Stimulated activated CD8-positive, alpha-beta memory T cell treated with anti-CD3 and anti-CD28 coated beads, Interleukin-4, amount 100 ng/mL, for 48 hours (primary cell): Measurements from ENCODE around the gene EPN1.

Experiments
- DNase-seq: peaks from one replicate; pipeline ENCODE4 v3.0.0-alpha.2; 2020

The EPN1 gene

GRCh38 chr19:55680339-55681130 lies 5.5 kb downstream of the EPN1 start:
- DNase-seq = no peak

GRCh38 chr19:55681131-55682092 lies 6.4 kb downstream of the EPN1 start:
- no peak for DNase-seq

DNA sequence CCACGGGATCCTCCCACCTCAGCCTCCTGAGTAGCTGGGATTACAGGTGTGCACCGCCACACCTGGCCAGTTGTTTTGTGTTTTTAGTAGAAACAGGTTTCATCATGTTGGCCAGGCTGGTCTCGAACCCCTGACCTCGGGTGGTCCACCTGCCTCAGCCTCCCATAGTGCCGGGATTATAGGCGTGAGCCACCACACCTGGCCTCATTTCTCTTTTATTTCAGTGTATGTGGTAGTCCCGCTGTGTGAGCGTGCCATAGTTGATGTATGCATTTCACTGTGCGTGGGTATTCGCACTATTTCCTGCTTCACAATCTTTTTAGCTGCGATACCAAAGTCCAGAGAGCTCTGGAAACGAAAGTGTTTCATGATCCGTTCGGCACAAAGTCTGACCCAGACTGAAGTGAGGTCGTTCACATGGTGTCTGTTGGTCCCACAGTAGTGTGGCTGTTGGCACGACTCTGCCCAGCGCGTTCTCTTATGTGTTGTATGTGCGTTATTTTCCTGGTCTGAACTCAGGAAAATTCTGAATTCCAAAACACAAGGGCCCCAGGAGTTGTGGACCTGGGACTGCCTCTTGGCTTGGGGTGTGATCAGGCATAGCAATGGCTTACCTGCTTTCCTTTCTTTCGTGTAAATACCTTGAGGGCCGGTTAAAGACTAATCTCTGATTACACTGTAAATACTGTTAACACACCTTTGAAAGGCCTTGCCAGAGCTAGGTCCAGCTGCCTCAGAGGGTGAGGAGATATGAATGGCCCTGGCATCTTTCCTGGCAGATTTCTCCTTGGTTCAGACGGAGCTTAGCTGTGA lies 8.6 kb downstream of the EPN1 start:
- no peak for DNase-seq

DNA sequence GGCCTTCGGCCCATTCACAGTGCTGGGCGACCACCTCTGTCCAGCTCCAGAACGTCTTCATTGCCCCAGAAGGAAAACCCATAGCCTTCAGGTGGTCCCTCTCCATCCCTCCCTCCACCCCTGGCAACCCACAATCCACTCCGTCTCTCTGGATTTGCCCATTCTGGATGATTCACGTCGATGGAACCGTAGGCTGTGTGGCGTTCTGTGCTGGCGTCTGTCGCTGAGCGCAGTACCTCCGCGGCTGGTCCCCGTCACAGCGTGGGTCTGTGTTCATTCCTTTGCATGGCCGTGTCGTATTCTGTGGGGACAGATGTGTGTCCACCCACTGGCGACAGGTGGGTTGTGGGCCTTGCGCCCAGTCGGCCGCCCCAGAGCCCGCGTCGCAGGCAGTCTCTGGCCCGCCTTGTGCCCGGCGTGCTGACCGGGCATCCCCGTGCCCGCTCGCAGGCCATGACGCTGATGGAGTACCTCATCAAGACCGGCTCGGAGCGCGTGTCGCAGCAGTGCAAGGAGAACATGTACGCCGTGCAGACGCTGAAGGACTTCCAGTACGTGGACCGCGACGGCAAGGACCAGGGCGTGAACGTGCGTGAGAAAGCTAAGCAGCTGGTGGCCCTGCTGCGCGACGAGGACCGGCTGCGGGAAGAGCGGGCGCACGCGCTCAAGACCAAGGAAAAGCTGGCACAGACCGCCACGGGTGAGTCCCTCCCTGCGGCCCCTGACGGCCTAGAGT lies 10.1 kb downstream of the EPN1 start:
- DNase-seq = no peak

DNA sequence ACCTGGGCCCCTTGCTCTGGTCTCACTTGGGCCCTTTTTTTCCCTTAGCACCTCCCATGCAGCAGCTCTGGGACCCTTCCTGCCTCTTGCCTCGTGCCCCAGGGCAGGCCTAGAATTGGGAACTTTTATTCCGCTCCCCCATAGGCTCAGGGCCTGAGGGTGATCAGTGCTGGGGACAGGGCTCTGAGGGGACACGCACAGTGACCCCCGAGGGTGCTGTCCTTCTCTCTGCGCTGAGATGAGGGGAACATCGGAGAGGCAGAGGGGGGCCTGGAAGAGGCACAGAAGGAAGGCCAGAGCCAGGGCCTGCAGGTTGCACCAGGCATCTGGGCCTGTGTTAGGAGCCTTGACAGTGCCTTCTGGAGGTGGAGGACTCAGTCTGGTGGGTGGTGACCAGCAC lies 10.8 kb downstream of the EPN1 start:
- DNase-seq = no peak

GRCh38 chr19:55686311-55687050 lies 11.5 kb downstream of the EPN1 start:
- no peak for DNase-seq

DNA sequence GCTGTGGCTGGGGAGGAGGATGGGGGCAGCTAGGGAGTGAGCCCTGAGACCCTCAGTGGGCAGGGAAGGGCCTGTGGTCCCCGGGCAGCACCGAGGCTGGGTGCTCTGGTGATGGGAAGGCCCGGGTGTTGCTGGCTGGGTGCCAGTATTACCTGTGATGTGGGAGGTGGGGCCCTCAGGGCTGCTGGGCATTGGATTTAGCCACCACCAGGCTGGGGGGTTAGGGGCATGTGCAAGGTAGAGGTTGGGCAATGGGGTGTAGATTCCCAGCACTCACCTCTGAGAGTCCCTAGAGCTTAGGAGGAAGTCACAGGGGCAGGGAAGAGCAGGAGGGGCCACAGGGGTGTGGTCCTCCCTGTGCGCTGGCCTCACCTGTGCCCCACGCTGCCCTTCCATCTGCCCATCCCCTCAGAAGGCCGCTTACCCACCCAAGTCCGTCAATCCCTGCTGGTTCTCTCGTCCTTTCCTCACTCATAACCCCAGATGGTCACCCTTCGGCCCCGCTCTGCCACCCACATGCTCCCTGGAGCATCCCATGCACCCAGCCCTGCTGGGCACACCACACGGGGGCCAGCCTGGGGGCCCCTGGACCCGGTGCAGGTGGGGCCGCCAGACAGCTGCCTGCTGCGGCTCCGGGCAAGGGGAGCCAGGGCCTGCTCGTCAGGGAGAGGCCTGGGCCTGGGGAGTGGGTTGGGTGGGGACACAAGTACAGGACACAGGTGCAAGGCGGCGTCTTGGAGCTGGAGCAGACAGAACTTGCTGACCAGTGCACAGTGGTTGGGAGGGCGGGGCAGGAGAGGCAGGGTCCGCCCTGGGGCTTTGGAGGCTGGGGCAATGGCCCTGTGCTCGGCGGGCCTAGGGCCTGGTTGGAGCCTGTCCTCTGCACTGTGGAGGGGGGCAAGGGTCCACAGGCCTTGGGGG lies 12.5 kb downstream of the EPN1 start:
- DNase-seq = no peak

GRCh38 chr19:55688422-55689218 lies 13.6 kb downstream of the EPN1 start:
- DNase-seq = no peak

DNA sequence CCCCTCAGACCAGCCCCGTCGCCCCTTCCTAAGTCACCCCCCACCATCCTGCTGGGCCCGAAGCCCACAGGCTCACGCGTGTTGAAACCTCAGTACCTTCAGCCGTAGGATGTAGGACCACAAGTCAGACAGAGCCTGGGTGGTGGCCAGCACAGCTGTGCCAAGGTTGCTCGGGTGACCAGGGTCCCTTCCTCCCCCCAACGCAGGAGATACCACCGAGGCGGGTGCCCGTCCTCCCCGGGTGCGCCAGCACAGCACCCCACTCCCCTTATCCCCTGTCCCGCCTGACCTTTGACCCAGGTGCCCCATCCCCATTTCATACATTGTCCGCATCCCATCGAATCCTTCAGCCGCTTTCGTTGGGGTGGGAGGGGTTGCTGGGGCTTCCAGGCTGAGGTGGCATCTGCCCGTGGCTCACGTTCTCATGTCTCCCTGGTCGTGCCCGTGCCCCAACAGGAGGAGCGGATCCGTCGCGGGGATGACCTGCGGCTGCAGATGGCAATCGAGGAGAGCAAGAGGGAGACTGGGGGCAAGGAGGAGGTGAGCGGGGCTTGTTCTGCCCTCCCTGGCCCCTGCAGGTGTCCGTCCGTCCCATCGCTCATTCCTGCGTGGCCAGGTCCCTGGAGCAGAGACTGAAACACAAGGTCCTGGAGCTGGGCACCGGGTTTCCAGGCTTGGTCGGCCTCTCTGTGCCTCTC lies 14.5 kb downstream of the EPN1 start:
- no peak for DNase-seq

GRCh38 chr19:55690109-55690768 lies 15.2 kb downstream of the EPN1 start:
- no peak for DNase-seq

GRCh38 chr19:55690769-55691545 lies 15.9 kb downstream of the EPN1 start:
- DNase-seq = no peak

GRCh38 chr19:55691561-55692481 lies 16.8 kb downstream of the EPN1 start:
- no peak for DNase-seq

DNA sequence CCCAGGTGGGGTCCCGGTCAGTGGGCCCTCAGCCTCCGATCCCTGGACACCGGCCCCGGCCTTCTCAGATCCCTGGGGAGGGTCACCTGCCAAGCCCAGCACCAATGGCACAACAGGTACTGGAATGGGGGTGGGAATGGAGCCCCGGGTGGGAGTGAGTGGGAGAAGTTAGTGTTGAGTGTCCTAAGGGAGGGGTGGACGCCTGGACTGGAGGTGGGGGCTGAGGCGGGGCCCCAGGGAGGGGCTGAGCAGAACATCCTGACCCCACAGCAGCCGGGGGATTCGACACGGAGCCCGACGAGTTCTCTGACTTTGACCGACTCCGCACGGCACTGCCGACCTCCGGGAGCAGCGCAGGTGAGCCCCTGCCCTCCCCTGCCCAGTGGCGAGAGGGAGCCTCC lies 17.7 kb downstream of the EPN1 start:
- no peak for DNase-seq

DNA sequence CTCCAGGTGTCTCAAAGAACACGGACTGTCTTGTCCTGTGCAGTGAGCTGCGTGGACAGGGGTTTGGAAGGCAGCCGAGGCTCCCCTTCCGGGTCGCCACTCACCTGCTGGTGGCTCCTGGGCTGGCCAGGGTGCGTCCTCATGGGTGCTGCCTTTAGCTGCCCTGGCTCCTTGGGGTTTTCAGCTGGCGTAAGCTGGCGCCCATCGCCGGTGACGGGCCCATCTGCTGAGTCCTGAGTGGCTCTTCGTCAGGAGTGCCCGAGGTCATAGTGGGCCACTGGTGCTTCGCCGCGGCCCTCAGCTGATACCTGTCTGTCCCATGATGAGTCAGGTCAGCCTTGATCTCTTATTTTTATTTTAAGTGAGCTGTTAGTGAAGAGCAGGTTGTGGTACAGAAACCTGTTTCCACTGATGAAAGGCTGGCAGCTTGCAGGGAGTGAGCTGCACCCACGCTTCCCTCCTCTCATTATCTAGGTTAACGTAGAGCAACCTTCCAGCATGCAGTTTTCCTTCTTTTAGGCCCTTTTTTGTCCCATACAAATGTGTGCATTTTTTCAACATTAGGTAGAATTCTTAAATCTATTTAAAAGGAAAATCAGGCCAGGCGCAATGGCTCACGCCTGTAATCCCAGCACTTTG lies 18.4 kb downstream of the EPN1 start:
- no peak for DNase-seq

GRCh38 chr19:55694241-55694655 lies 19.2 kb downstream of the EPN1 start:
- no peak for DNase-seq
